ENCODE results near the gene SH2D1B.

The SH2D1B gene

DNA sequence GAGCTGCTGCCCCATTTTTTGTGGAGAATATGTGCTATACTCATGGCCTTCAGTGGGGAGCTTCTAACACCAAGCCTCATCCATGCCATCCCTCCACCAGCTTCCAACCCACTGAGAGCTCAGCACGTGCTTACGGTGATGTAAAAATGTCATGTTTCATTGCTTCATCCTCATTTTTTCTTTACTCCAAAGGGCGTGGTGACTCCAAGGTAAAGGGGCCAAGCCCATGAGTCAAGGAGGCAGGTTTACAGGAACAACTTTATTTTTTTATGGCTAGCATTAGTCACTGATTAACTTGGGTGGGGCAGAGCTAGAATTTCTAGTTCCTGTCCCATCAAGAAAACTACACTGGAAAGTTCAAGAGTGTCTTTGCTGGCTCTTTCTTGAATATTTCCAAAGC, 30.6 kb downstream of the SH2D1B start, which contains the start of gene C1orf226:
Gene C1orf226 (plus strand): TSS at position 346 of the 400 bp plus-strand sequence. CDS start 174 bp downstream, outside the sequence.
- DNase-seq = no peak

DNA sequence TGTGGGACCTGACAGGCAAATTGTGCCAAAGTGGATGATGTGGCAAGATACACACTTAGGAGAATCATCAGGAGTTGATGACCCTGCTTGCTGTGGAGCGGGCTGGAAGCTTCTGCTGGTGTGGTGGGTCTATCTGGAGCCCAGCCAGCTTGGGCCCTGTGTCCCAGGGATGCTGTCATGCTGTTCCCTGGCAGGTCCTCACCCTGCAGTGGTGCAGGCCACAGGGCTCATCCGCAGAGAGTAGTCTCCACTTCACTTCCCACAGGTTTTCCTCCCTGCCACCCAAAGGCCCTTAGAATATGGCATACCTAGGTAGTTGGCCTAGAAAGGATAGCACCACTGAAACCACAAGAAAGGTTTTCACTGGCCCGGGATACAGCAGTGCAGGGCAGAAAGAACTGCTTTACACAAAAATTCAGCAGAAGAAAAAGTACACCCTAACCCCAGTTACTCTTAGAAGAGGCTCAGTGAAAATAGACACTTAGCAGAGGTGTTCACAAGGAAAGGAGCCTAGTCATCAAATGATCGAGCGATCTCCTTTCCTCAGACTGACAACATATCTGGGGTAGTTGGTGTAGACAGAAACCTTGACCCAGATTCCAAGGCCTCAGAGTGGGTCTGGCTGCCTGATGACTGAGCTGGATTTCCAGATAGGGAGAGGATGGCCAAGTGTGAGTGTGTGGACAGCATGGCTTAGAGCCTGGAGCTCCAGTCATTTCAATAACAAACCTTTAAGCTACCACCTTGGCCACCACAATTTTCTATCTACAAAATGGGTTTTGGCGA, 31.7 kb downstream of the SH2D1B start:
- no peak for DNase-seq

DNA sequence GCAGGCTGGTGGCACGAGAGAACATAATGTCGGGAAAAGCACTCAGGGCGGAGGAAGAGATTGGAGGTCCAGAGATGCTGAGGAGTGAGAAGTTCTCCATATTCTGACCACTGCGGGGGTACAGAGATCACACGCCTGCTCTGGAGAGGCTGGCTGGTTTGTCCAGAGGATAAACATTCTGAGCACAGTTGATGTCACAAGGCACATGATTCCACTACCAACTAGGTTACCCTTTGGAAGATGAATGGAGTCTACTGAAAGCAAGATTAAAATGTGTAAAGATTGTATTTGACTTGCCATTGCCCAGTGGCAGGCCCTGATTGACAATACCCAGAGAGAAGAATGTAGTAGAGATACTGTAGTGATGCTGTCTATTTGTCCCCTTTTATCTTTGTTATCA, 35.2 kb downstream of the SH2D1B start, which contains the start of gene SPATA46:
Gene SPATA46 (minus strand): TSS at position 164 of the 400 bp plus-strand sequence. CDS start 64 bp downstream, at position 100.
- no peak for DNase-seq

DNA sequence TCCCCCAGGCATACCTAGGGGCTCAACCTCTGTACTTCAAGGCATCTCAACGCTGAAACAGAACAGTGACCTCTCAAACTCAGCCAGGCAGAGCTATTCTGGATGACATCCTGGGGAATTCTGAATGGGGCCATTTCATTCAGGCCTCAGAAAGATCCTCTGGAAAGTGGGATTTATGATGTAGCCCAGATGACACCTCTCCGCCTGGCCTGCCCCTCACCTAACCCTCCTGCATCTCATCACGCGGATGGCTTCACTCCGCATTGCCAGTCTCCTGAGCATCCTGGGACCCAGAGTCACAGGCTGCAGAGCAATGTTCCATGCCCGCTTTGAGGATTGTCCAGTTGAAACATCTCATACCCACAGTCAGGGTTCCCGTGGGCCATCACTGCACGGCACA, 36.5 kb downstream of the SH2D1B start:
- DNase-seq = no peak

DNA sequence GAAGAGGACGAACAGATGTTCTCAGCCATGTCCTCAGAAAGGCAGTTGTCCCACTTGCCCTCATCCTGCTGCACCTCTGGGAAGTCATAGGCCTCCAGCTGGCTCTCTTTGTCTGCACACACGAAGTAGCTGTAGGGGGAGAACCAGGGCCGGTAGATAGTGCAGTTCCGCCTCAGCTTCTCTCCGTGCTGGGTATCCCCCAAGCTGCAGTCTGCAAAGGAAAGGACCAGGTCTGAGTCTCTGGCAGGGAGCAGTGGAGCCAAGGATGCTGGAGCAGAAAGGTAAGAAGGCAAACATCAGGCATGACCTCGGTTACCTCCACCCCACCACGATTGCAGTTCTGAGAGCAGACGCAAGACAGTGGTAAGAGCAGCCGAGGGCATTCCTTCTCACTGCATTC, 37.5 kb downstream of the SH2D1B start:
- no peak for DNase-seq

DNA sequence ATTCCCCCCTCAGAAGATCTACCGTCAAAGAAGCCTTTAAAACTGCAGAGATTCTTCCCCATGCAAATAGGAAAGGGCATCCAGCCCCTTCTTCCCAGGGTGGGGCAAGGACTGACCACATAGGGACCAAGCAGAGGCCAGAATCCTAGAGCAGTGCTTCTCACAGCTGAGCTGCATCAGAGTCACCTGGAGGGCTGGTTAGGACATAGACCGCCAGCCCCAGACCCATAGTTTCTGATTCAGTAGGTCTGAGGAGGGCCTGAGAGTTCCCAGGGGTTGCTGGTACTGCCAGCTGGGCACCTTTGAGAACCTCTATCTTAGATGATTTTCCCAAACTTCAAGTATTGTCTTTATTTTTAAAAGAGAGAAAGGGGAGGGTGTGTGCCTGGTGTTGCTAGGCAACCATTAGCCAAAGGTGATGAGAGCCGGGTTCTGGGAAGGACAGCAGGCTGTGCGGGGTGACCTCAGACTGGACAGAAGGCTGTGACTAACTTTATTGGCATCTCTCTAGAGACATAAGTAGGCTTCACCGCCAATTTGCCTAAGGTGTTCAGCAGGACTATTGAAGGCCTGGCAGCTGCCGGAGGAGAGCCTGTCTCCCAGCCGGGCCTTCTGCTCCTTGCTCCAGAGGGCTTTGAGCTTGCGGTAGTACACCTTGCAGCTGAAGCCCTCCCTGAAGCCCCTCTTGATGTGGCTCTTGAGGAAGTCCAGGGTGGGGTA, 38.2 kb downstream of the SH2D1B start:
- no peak for DNase-seq

DNA sequence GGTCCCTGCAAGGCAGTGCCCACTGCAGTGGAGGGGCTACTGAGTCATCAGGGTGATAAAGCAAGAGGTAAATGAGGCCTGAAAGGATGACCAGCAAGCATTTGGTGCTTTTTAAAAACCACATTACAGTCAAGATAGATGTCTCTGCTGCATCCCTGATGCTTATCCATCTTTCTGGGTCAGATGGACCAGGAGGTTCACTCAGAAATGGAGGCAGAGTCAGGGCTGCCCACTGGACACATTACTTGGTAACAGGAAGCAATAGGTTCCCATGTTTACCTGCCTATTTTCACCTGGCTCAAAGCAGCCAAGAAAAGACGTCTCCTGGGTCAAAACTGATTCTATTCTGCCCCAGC, 38.9 kb downstream of the SH2D1B start:
- no peak for DNase-seq

DNA sequence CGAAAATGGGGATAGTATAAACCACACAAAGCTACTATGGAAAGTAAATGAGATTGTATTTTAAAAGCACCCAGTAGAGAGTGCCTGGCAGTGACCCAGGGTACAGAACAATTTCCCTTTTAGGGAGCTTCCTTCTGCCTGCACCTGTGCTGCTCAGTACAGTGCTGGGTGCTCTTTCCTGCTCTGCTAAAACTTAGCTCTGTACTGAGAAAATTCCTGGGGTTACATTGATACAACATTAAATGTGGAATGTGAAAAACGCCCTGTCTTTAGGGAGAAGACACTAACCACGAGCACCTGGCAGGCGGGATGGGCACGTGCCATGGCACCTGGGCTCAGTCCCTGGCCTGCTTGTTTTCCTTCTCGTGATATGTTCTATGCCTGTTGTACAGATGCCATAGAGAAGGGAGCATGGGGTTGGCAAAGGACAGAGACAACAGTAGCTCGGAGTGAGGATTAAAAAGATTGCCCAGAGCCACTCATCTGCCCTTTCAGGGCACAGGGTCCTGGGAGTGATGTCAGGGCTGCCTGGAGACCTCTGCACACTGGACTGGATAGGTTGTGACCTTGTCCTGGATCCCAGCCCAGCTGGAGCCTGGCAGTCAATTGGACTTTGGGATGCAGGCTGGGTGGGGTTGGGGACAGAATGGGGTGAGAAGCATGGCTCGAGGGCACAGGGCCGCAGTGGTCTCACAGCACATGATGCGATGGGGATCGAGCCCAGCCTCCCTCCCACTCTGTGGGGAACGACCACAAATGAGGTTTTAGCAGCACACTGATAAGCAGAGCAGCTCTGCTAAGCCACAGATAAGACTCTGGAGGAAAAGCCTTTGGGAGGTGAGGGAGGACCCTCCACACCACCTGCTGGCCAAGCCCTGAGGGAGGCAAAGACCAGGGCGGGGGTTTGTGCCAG, 39.5 kb downstream of the SH2D1B start:
- no peak for DNase-seq

DNA sequence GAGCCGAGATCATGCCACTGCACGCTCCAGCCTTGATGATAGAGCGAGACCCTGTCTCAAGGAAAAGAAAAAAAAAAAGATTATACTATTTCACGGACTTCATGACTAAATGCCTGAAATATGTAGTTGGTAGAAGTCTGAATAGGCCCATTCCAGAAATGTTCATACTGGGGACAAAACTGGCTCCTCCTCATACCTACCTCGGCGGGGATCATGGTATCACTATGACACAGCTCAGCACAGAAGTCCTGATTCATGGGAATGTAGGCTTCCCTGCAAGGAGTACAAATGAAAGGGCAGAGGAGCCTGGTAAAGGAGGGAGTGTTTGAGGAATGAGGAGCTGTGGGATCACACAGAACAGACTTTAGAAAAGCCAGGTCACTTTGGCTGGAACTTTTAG, 40.3 kb downstream of the SH2D1B start:
- no peak for DNase-seq

DNA sequence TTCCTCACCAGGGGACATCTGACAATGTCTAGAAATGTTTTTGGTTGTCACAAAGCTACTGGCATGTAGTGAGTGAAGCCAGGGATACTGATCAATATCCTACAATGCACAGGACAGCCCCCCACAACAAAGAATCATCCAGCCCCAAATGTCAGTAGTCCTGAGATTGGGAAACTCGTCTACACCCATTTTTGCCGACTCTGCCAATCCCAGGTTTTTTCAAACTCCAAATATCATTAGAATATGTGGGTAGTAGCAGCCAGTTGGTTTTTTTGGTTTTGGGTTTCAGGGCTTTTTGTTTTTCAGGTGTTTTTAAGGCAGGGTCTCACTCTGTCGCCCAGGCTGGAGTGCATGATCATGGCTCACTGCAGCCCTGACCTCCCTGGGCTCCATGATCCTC, 41.2 kb downstream of the SH2D1B start:
- no peak for DNase-seq

DNA sequence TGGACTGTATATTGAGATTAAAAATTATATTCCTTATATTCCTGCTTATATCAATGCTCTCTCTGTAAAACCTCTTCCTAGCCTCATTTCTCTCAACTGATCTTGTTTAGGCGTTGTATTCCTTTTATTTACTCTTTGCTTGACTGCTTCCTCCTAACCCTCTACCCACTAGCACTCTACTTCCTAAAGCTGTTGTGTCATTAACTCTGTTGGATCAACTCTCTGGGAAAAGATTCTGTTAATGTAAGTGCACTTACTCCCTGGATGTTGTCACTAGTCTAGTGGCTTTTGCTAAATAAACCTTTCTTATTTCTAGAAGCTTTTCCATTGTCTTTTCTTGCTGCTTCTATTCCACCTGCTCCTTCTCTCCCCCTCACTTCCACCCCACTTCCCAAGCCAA, 41.8 kb downstream of the SH2D1B start:
- no peak for DNase-seq

DNA sequence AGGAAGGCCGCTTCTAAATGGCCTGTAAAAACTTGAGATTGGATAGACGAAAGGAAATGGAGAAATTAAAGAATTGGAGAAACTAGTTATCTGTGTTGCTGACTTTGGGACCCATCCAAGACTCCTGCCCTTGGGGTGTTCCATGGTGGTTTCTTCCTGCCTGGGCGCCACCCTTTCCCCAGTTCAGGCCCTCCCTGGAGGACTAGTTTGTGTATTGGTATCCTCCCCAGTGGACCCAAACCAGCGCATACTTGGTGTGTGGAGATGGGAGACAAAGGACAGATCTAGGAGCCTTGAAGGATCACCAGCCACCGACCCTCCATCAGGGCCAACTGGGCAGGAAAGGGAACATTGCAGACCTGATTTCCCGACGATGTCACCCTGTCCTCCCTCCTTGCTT, 42.4 kb downstream of the SH2D1B start:
- DNase-seq = no peak

DNA sequence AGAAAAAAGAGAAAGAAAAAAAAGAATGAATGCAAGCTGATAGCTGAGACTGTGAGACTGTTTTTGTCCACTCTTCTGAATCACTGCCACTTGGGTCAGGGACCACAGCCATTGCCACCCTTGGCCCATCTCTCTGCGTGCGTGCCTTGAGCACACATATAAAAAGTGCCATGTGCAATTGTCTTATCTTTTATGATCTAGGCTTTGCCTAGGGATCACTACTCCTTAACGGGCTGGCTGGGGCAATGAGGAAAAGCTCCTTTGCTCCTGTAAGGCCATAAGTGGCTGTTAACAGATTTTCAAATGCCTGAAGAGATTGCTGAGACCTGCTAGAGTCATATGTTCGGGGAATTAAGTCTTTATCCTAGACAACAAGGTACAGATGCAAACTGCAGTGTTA, 43.5 kb downstream of the SH2D1B start:
- DNase-seq = no peak

DNA sequence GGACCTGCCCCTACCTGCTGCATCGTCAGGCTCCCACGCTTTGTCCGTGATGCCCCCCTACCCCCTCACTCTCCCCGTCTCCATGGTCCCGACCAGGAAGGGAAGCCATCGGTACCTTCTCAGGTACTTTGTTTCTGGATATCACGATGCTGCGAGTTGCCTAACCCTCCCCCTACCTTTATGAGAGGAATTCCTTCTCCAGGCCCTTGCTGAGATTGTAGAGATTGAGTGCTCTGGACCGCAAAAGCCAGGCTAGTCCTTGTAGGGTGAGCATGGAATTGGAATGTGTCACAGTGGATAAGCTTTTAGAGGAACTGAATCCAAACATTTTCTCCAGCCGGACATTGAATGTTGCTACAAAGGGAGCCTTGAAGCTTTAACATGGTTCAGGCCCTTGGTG, 44.2 kb downstream of the SH2D1B start:
- DNase-seq = no peak

DNA sequence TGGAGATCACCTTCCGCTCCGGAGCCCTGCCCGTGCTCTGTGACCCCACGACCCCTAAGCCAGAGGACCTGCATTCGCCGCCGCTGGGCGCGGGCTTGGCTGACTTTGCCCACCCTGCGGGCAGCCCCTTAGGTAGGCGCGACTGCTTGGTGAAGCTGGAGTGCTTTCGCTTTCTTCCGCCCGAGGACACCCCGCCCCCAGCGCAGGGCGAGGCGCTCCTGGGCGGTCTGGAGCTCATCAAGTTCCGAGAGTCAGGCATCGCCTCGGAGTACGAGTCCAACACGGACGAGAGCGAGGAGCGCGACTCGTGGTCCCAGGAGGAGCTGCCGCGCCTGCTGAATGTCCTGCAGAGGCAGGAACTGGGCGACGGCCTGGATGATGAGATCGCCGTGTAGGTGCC, 44.9 kb downstream of the SH2D1B start:
- no peak for DNase-seq

DNA sequence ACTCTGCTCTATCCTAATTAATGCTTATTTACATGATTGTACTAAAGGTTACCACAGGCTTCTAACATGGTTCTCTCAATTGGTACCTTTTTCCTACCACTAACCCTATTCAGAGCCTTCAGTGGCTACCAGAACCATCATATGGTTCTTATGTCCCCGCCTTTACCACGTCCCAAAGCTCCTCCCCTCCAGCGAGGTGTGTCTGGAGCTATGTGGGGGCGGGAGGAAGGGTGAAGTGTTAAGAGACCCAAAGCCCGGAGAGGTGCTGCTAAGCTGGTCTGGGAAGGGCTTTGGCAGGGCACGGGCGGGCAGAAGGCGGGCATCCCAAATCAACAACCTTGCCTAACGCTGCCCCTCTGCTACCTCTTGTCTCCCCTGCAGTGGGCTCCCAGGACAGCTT, 45.3 kb downstream of the SH2D1B start:
- no peak for DNase-seq

DNA sequence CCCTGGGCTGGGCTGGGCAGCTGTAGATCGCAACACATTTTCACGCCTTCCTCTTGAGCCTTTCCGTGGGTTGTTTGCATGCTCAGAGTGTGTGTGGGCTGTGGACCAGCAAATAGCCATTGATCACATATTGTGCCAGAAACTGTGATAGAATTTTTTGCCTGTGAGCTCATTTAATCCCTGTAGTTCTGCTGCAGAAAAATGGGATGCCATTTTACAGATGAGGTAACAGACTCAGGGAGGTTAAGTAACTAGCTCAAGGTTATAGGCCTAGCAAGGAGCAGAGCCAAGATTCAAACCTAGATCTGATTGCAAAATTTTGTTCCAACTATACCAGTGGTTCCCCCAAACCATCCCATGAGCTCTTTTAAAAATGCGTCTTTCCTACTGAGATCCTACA, 45.8 kb downstream of the SH2D1B start:
- no peak for DNase-seq

DNA sequence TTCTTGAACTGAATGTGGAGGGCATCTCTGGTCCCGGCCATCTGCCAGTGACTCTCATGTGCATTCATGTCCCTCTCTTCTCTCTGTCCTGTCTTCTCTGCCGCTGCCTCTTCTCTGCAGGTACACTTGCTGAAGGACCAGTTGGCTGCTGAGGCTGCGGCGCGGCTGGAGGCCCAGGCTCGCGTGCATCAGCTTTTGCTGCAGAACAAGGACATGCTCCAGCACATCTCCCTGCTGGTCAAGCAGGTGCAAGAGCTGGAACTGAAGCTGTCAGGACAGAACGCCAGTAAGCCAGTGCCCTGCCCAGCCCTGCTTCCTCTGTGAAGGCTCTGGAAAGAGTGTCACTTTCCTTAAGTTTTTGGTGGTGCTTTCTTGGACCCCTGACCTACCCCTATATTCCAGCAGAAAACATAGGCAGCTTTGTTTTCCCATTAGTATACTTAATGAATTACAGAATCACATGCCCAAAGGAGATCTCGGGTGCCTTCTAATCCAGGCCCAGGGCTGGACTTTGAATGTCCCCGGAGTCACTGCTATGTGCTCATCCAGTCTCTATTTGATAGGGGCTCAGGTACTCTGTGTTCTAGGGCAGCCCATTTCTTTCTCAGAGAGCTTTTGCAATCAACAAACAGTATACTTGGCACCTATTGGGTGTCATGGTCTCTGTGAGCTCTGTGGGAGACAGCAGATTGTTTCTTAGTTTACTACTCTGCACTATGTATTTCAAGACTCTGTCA, 46.5 kb downstream of the SH2D1B start:
- no peak for DNase-seq

DNA sequence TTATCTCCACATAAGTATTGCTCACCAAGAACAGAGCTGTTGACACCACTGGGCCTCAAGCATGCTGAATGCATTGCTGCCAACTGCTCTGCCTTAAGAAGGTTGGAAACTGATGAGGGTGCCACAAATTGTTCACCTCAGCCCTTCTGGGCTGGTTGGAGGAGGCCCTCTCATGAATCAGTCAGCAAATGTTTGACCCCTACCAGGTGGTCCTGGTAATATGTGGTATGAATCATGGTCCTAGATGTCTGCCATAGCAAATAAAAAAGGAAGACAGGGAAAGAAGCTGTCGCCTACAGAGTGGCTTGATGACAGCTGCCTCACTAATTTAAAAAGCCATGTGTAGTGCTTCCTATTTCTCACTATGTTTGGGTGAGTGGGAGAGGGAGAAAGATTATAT, 47.4 kb downstream of the SH2D1B start:
- no peak for DNase-seq

DNA sequence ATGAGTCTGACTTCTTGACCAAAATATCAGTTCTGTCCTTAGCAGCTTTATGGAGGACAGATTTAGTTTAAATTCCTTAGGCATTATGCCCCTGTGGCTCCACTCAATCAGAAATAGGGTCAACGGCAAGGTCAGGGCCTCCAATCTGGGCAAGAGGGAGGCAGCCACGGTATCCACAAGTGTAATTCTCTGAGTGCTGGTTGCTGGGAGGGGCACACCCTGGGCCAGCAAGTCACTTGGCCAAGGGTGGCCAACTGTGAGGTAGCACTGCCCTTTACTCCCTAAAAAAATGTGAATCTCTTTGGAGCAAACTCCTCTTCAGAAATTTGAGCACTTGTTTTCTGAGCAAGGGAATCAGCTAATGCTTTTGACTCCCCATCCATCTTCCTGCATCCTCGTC, 48.1 kb downstream of the SH2D1B start:
- DNase-seq = no peak

DNA sequence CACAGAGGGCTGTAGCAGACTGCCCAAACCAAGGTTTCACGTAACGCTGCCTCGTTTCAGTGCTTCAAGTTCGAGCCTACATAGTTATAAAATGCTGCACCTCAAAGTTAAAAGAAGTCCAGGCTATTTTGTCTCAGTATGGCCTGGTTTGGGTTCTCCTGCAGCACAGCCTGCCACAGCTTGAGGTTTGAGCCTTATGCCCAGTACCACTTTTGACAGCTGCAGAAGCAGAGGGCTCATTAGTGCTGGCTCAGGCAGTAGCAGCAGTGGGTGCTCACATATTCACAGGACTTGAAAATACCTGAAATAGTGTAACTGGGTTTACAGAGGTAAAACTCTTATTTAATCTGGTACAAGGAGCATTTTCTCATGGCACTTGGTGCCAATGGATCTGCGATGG, 50.6 kb downstream of the SH2D1B start:
- no peak for DNase-seq

DNA sequence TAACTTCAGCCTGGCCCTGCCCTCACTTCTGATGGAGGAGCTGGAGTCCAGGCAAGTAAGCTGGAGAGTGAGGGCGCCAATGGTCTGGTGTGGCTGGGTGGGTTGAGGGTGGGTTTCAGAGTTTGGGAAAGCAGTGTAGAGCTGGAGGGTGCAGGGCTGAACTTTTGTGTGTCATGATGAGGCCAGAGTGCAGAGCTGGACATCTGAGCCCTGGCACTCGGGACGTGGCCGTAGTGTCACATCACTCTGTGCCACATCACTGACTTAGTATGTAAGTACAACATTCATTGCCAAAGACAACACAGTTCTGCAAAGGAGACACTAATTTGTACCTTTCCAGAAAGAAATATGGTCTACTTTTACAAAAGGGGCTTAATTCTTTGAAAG, 51.1 kb downstream of the SH2D1B start:
- DNase-seq = no peak
